ENCODE measurements around the gene SPACA6.

The SPACA6 gene

GRCh38 chr19:51701468-51702100 is 8.5 kb downstream of the SPACA6 start:
- TF ChIP-seq CTCF (IDR thresholded peaks at IDR 0.05), result no peak
- DNase-seq, result no peak
- H3K9me3 Mint-ChIP-seq, result no peaks in the 10 kb centered on the region
- no peak overlapping the region for H3K27ac Mint-ChIP-seq
- peaks cover 59% of the 10 kb centered on the region for H3K4me1 Mint-ChIP-seq
- no peak overlapping the region for H3K4me3 Mint-ChIP-seq
- peaks cover 19% of the 10 kb centered on the region for H3K27me3 Mint-ChIP-seq (ENCODE audit: low read depth, poor library complexity)
- peaks cover 82% of the 10 kb centered on the region for H3K36me3 Mint-ChIP-seq (ENCODE audit: low read depth)

- H3K4me3 Mint-ChIP-seq, result peak overlapping the region; percentile 84
- H3K27me3 Mint-ChIP-seq (ENCODE audit: low read depth, poor library complexity), result peaks cover 19% of the 10 kb centered on the region
- H3K36me3 Mint-ChIP-seq (ENCODE audit: low read depth), result peaks cover 82% of the 10 kb centered on the region
- peaks cover 63% of the 10 kb centered on the region for H3K4me1 Mint-ChIP-seq
- no peaks in the 10 kb centered on the region for H3K9me3 Mint-ChIP-seq
- peak; percentile 83 for DNase-seq
- TF ChIP-seq CTCF (IDR thresholded peaks at IDR 0.05), result no peak
- peak overlapping the region; percentile 95 for H3K27ac Mint-ChIP-seq
Measured at GRCh38 chr19:51702103-51702824, 9.1 kb downstream of the SPACA6 start.

GRCh38 chr19:51702825-51703574 is 9.9 kb downstream of the SPACA6 start:
- no peak for TF ChIP-seq CTCF (IDR thresholded peaks at IDR 0.05)
- Mint-ChIP-seq H3K27me3 (ENCODE audit: low read depth, poor library complexity) (peaks cover 19% of the 10 kb centered on the region), H3K4me1 (peaks cover 68% of the 10 kb centered on the region), H3K9me3 (no peaks in the 10 kb centered on the region), H3K36me3 (ENCODE audit: low read depth) (peaks cover 79% of the 10 kb centered on the region), H3K4me3 (peak overlapping the region; percentile 84), H3K27ac (peak overlapping the region; percentile 71)
- DNase-seq, result peak; percentile 29

- Mint-ChIP-seq H3K36me3 (ENCODE audit: low read depth) (peaks cover 75% of the 10 kb centered on the region), H3K27me3 (ENCODE audit: low read depth, poor library complexity) (peaks cover 16% of the 10 kb centered on the region), H3K9me3 (no peaks in the 10 kb centered on the region), H3K4me1 (peaks cover 72% of the 10 kb centered on the region), H3K4me3 (peak overlapping the region; percentile 84), H3K27ac (peak overlapping the region; percentile 71)
- peak; percentile 95 for DNase-seq
- no peak for TF ChIP-seq CTCF (IDR thresholded peaks at IDR 0.05)
Measured at GRCh38 chr19:51703575-51704515, 10.7 kb downstream of the SPACA6 start.

- Mint-ChIP-seq H3K27ac (peak overlapping the region; percentile 54), H3K9me3 (no peaks in the 10 kb centered on the region), H3K4me1 (peaks cover 70% of the 10 kb centered on the region), H3K4me3 (peak overlapping the region; percentile 84), H3K27me3 (ENCODE audit: low read depth, poor library complexity) (peaks cover 20% of the 10 kb centered on the region), H3K36me3 (ENCODE audit: low read depth) (peaks cover 67% of the 10 kb centered on the region)
- no peak for DNase-seq
- TF ChIP-seq CTCF (IDR thresholded peaks at IDR 0.05), result no peak
Measured at GRCh38 chr19:51704626-51705025, 11.5 kb downstream of the SPACA6 start.

All from nephron progenitor cell (in vitro differentiated cells).